ENCODE measurements around the gene EPN2.

Gene EPN2

GRCh38 chr17:19242323-19242722, 5.2 kb downstream of the EPN2 start:
- no peak for DNase-seq

GRCh38 chr17:19242926-19243325, 5.8 kb downstream of the EPN2 start:
- DNase-seq, result no peak

- DNase-seq, result no peak
Observed at GRCh38 chr17:19243838-19244237, 6.7 kb downstream of the EPN2 start.

- no peak for DNase-seq
Observed at GRCh38 chr17:19244357-19244756, 7.2 kb downstream of the EPN2 start.

- no peak for DNase-seq
Observed at GRCh38 chr17:19244781-19245180, 7.6 kb downstream of the EPN2 start.

GRCh38 chr17:19247473-19247872, 10.3 kb downstream of the EPN2 start:
- no peak for DNase-seq

GRCh38 chr17:19248151-19248927, 11.2 kb downstream of the EPN2 start:
- DNase-seq, result no peak

GRCh38 chr17:19248928-19249574, 11.9 kb downstream of the EPN2 start:
- no peak for DNase-seq

GRCh38 chr17:19249681-19250080, 12.5 kb downstream of the EPN2 start:
- DNase-seq, result no peak

GRCh38 chr17:19250421-19251173, 13.4 kb downstream of the EPN2 start:
- DNase-seq, result no peak

- DNase-seq, result no peak
Observed at GRCh38 chr17:19253112-19253511, 15.9 kb downstream of the EPN2 start.

- no peak for DNase-seq
Observed at GRCh38 chr17:19254651-19255050, 17.5 kb downstream of the EPN2 start.

GRCh38 chr17:19255279-19255678, 18.1 kb downstream of the EPN2 start:
- DNase-seq, result no peak

- no peak for DNase-seq
Observed at GRCh38 chr17:19258371-19258770, 21.2 kb downstream of the EPN2 start.

GRCh38 chr17:19260958-19261357, 23.8 kb downstream of the EPN2 start:
- DNase-seq, result peak in 1 of 2 donors; percentile 5

- no peak for DNase-seq
Observed at GRCh38 chr17:19261426-19261825, 24.3 kb downstream of the EPN2 start.

- DNase-seq, result no peak
Observed at GRCh38 chr17:19262650-19263631, 25.8 kb downstream of the EPN2 start.

- DNase-seq, result no peak
Observed at GRCh38 chr17:19263641-19264051, 26.5 kb downstream of the EPN2 start.

GRCh38 chr17:19264268-19264667, 27.1 kb downstream of the EPN2 start:
- DNase-seq, result no peak

GRCh38 chr17:19264681-19265080, 27.5 kb downstream of the EPN2 start:
- no peak for DNase-seq

GRCh38 chr17:19265755-19266154, 28.6 kb downstream of the EPN2 start:
- no peak for DNase-seq

- DNase-seq, result no peak
Observed at GRCh38 chr17:19268611-19269010, 31.4 kb downstream of the EPN2 start.

- DNase-seq, result no peak
Observed at GRCh38 chr17:19269106-19269505, 31.9 kb downstream of the EPN2 start.
